GM12878 (cell line): ENCODE measurements around the gene NLRP14.

Experiments used
- CBFB ChIP-seq: IDR thresholded peaks from 2 replicates; pipeline ENCODE4 v1.6.1; 2016; ENCODE audit warnings: antibody characterized with exemption, low read depth
- CHD4 ChIP-seq: fragments of 200-600 bp; sonication (generic); IDR thresholded peaks from 2 replicates; pipeline ENCODE4 v1.6.1; 2016; ENCODE audit warnings: mild to moderate bottlenecking
- POLR2A ChIP-seq: IDR thresholded peaks from 2 replicates; pipeline ENCODE4 v1.6.1; 2011; ENCODE audit warnings: low read depth, mild to moderate bottlenecking, low read length
- POU2F2 ChIP-seq: IDR thresholded peaks from 3 replicates; pipeline ENCODE4 v1.6.1; 2011; ENCODE audit warnings: low read depth, mild to moderate bottlenecking, low read length, borderline replicate concordance
- SP1 ChIP-seq: IDR thresholded peaks from one replicate; pipeline ENCODE4 v1.6.1; 2011; ENCODE audit warnings: low read depth, low read length
- TF ChIP-seq, protein P1 (sequence below): IDR thresholded peaks from 2 replicates; pipeline ENCODE4 v1.6.1; 2011; ENCODE audit warnings: borderline replicate concordance, low read depth, mild to moderate bottlenecking, moderate library complexity, low read length; ENCODE audit not compliant: insufficient read depth, poor library complexity, severe bottlenecking
- TF ChIP-seq, protein P2 (sequence below), 3 experiments: IDR thresholded peaks in 2 of 3; conservative IDR thresholded peaks in 1 of 3; 2 replicates each; pipeline ENCODE4 v1.5.1; 2011; ENCODE audit warnings: low read depth in 3 of 3, low read length in 3 of 3, mild to moderate bottlenecking in 3 of 3, control low read depth in 2 of 3, moderate library complexity in 2 of 3, inconsistent platforms in 1 of 3, mixed read lengths in 1 of 3; ENCODE audit not compliant: control insufficient read depth in 2 of 3, insufficient read depth in 1 of 3; ENCODE audit errors: extremely low read depth in 1 of 3
- TF ChIP-seq, protein P3 (sequence below): fragments of 450-650 bp; IDR thresholded peaks from 2 replicates; pipeline ENCODE4 v1.6.1; 2017; ENCODE audit warnings: antibody characterized with exemption, mild to moderate bottlenecking, moderate library complexity
- TF ChIP-seq, protein P4 (sequence below): IDR thresholded peaks from 2 replicates; pipeline ENCODE4 v1.6.1; 2011; ENCODE audit warnings: low read depth, mild to moderate bottlenecking, low read length, moderate library complexity, borderline replicate concordance; ENCODE audit errors: extremely low read depth

DNA sequence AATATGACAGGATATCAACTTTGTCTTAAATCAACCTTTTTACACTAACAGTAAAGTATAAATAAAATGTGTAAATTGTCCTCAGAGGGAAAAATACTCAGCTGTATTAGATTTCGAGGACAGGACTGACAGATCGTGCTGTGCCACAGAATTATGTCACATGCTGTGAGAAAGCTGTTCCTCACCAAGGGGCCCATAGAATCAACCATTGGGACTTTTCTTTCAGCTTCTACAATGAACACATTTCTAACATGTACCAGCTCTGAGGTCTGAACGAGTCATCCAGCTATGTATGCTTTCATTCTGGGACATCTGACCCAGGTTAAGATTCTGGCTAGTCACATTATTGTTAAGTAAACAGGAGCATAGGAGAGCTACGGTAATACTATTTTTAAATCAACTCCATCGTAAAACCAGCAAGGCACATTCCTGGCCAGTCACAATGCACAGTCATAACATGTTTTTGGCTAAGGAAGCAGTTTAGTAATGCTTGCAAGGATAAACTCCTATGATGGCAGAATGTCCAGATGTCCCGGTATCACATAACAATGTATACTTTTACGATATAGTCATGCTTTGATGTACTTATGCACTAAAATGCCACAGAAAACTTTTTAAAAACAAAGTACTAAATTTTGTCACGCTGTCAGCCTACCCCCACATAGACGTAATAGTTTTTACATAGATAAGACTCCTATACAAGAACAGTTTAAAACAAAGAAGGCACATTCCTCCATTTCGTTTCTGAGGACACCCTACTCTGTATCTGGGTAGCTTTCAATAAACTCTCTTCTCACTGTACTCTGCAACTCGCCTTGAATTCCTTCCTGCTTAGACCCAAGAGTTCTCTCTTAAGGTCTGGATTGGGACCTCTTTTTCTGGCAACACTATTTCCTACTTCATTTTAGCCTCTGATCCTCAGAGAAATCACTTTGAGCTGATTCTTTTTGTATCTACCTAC is 27.5 kb upstream of the NLRP14 start:
- TF ChIP-seq, protein P1, sequence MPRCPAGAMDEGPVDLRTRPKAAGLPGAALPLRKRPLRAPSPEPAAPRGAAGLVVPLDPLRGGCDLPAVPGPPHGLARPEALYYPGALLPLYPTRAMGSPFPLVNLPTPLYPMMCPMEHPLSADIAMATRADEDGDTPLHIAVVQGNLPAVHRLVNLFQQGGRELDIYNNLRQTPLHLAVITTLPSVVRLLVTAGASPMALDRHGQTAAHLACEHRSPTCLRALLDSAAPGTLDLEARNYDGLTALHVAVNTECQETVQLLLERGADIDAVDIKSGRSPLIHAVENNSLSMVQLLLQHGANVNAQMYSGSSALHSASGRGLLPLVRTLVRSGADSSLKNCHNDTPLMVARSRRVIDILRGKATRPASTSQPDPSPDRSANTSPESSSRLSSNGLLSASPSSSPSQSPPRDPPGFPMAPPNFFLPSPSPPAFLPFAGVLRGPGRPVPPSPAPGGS: no peak
- TF ChIP-seq POLR2A (no peak), POU2F2 (no peak), CHD4 (no peak), SP1 (no peak), CBFB (no peak)
- TF ChIP-seq, protein P2, sequence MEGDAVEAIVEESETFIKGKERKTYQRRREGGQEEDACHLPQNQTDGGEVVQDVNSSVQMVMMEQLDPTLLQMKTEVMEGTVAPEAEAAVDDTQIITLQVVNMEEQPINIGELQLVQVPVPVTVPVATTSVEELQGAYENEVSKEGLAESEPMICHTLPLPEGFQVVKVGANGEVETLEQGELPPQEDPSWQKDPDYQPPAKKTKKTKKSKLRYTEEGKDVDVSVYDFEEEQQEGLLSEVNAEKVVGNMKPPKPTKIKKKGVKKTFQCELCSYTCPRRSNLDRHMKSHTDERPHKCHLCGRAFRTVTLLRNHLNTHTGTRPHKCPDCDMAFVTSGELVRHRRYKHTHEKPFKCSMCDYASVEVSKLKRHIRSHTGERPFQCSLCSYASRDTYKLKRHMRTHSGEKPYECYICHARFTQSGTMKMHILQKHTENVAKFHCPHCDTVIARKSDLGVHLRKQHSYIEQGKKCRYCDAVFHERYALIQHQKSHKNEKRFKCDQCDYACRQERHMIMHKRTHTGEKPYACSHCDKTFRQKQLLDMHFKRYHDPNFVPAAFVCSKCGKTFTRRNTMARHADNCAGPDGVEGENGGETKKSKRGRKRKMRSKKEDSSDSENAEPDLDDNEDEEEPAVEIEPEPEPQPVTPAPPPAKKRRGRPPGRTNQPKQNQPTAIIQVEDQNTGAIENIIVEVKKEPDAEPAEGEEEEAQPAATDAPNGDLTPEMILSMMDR (IDR thresholded peaks at IDR 0.05 in 2 of 3, conservative IDR thresholded peaks at IDR 0.05 in 1 of 3; ENCODE audit: control insufficient read depth in 2 of 3, extremely low read depth in 1 of 3, insufficient read depth in 1 of 3, low read depth in 3 of 3, low read length in 3 of 3): no peak
- TF ChIP-seq, protein P3, sequence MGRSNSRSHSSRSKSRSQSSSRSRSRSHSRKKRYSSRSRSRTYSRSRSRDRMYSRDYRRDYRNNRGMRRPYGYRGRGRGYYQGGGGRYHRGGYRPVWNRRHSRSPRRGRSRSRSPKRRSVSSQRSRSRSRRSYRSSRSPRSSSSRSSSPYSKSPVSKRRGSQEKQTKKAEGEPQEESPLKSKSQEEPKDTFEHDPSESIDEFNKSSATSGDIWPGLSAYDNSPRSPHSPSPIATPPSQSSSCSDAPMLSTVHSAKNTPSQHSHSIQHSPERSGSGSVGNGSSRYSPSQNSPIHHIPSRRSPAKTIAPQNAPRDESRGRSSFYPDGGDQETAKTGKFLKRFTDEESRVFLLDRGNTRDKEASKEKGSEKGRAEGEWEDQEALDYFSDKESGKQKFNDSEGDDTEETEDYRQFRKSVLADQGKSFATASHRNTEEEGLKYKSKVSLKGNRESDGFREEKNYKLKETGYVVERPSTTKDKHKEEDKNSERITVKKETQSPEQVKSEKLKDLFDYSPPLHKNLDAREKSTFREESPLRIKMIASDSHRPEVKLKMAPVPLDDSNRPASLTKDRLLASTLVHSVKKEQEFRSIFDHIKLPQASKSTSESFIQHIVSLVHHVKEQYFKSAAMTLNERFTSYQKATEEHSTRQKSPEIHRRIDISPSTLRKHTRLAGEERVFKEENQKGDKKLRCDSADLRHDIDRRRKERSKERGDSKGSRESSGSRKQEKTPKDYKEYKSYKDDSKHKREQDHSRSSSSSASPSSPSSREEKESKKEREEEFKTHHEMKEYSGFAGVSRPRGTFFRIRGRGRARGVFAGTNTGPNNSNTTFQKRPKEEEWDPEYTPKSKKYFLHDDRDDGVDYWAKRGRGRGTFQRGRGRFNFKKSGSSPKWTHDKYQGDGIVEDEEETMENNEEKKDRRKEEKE: no peak
- TF ChIP-seq, protein P4, sequence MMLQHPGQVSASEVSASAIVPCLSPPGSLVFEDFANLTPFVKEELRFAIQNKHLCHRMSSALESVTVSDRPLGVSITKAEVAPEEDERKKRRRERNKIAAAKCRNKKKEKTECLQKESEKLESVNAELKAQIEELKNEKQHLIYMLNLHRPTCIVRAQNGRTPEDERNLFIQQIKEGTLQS: no peak
